GM21825 (cell line): ENCODE measurements around the gene CDKN1B.

ENCODE experiments used
- ATAC-seq: cut with Tn5 transposase; IDR thresholded peaks from one replicate; pipeline ENCODE4 v1.9.1; 2021; ENCODE audit warnings: mild to moderate bottlenecking, moderate library complexity; ENCODE audit not compliant: unreplicated experiment

CDKN1B gene

GRCh38 chr12:12748044-12748443 lies 30.9 kb downstream of the CDKN1B start:
- no peak for ATAC-seq

- ATAC-seq, result no peak
These were observed 32.3 kb downstream of the CDKN1B start for GRCh38 chr12:12749433-12749832.

GRCh38 chr12:12755923-12756322 lies 38.8 kb downstream of the CDKN1B start:
- ATAC-seq, result no peak

- no peak for ATAC-seq
These were observed 40.0 kb downstream of the CDKN1B start for GRCh38 chr12:12757121-12757520.

- no peak for ATAC-seq
These were observed 42.2 kb downstream of the CDKN1B start for GRCh38 chr12:12759234-12759915.

- no peak for ATAC-seq
These were observed 47.7 kb downstream of the CDKN1B start for GRCh38 chr12:12764824-12765223.

GRCh38 chr12:12770262-12770661 lies 53.1 kb downstream of the CDKN1B start:
- ATAC-seq, result no peak
